Measurements from ENCODE around the gene LAD1. TPM values are rescaled to one million over a fixed set of nuclear protein-coding genes. Genes with fewer than 3 reads are reported as not detected.

Gene LAD1
- total RNA-seq, 3 donors from 2014 or later: 13.1 to 18.0 TPM; not detected in 1

DNA sequence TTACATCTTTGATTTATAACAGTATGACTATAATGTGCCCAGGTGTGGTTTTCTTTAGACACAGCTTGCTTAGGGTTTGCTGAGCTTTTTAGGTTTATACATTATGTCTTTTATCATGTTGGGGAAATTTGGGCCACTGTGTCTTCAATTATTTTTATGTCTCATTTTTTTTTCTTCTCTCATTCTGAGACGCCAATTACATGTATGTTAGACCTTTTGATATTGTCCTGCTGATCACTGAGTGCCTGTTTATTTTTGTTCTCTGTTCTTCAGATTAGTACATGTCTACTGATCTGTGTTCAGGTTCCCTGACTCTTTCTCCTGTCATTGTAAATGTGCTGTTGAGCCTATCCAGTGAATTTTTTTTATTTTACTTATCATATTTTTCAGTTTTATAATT is 57.7 kb downstream of the LAD1 start:
- Histone ChIP-seq H3K27me3 (no peaks in the 10 kb centered on the region), H3K27ac (no peak overlapping the region), H3K4me3 (no peak overlapping the region), H3K4me1 (no peaks in the 10 kb centered on the region), H3K36me3 (no peaks in the 10 kb centered on the region), H3K9me3 (no peaks in the 10 kb centered on the region)
- TF ChIP-seq POLR2A (IDR thresholded peaks at IDR 0.05) (no peak), POLR2AphosphoS5 (IDR thresholded peaks at IDR 0.05) (no peak)
- TF ChIP-seq, protein P1, sequence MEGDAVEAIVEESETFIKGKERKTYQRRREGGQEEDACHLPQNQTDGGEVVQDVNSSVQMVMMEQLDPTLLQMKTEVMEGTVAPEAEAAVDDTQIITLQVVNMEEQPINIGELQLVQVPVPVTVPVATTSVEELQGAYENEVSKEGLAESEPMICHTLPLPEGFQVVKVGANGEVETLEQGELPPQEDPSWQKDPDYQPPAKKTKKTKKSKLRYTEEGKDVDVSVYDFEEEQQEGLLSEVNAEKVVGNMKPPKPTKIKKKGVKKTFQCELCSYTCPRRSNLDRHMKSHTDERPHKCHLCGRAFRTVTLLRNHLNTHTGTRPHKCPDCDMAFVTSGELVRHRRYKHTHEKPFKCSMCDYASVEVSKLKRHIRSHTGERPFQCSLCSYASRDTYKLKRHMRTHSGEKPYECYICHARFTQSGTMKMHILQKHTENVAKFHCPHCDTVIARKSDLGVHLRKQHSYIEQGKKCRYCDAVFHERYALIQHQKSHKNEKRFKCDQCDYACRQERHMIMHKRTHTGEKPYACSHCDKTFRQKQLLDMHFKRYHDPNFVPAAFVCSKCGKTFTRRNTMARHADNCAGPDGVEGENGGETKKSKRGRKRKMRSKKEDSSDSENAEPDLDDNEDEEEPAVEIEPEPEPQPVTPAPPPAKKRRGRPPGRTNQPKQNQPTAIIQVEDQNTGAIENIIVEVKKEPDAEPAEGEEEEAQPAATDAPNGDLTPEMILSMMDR (IDR thresholded peaks at IDR 0.05): no peak
- no peak for DNase-seq (ENCODE audit: low spot score in 2 of 2)
- intact Hi-C loops (cut with DNase I; ENCODE audit: low total_unique reads): loop anchor here (2.0 kb wide), 1 partner anchor 73 kb away; no protein-coding TSS in a partner anchor

DNA sequence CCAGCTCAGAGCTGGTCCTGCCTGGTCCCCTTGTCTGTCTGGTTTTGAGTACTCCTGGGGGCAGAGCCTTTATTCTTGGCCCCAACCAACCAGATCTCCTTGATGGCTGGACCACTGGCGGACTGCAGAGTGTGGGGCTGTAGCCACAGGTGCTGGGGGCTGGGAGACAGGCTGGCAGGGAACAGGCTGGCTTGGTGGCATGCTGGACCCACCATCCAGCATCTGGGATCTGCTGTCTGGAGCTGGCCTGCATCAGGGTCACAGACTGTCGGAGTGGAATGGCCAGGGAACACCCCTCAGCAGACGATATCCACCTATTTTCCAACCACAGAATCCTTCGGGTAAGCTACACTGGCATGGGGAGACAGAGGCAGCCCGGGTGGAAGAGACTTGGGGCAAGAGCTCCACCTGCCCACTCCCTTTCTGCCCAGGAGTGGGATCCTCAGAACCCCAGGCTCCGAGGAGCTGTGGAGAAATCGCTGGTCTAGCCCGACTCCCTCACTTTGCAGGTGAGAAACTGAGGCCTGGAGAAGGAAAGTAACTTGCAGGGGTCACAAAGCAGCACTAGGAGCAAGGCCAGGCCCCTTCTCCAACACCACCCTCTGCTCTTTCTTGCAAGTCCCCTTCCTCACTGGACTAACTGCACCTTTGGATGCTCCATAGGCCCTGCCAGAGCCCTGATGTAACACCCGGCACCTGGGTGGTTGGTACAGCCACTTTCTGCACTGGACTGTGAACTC is 62.2 kb downstream of the LAD1 start:
- no peak overlapping the region for H3K27ac ChIP-seq
- intact Hi-C loops (cut with DNase I; ENCODE audit: low total_unique reads): no loop called here
- H3K36me3 ChIP-seq: no peaks in the 10 kb centered on the region
- TF ChIP-seq POLR2AphosphoS5 (IDR thresholded peaks at IDR 0.05): no peak
- TF ChIP-seq, protein P1 (IDR thresholded peaks at IDR 0.05): no peak
- no peak for TF ChIP-seq POLR2A (IDR thresholded peaks at IDR 0.05)
- H3K9me3 ChIP-seq: no peaks in the 10 kb centered on the region
- H3K27me3 ChIP-seq: no peaks in the 10 kb centered on the region
- no peaks in the 10 kb centered on the region for H3K4me1 ChIP-seq
- DNase-seq (ENCODE audit: low spot score in 2 of 2): no peak
- no peak overlapping the region for H3K4me3 ChIP-seq

GRCh38 chr1:201335901-201336300 is 63.2 kb downstream of the LAD1 start:
- DNase-seq (ENCODE audit: low spot score in 2 of 2): no peak
- H3K4me1 ChIP-seq: no peaks in the 10 kb centered on the region
- H3K9me3 ChIP-seq: no peaks in the 10 kb centered on the region
- TF ChIP-seq, protein P1 (IDR thresholded peaks at IDR 0.05): no peak
- TF ChIP-seq POLR2A (IDR thresholded peaks at IDR 0.05) (no peak), POLR2AphosphoS5 (IDR thresholded peaks at IDR 0.05) (no peak)
- intact Hi-C loops (cut with DNase I; ENCODE audit: low total_unique reads): no loop called here
- H3K36me3 ChIP-seq: no peaks in the 10 kb centered on the region
- H3K27ac ChIP-seq: no peak overlapping the region
- H3K27me3 ChIP-seq: no peaks in the 10 kb centered on the region
- no peak overlapping the region for H3K4me3 ChIP-seq

- H3K9me3 ChIP-seq: no peaks in the 10 kb centered on the region
- TF ChIP-seq, protein P1 (IDR thresholded peaks at IDR 0.05): no peak
- no peak for TF ChIP-seq POLR2AphosphoS5 (IDR thresholded peaks at IDR 0.05)
- TF ChIP-seq POLR2A (IDR thresholded peaks at IDR 0.05): no peak
- H3K36me3 ChIP-seq: no peaks in the 10 kb centered on the region
- peak overlapping the region in 1 of 2 donors; percentile 23 for H3K27ac ChIP-seq
- intact Hi-C loops (cut with DNase I; ENCODE audit: low total_unique reads): no loop called here
- no peaks in the 10 kb centered on the region for H3K27me3 ChIP-seq
- no peak overlapping the region for H3K4me3 ChIP-seq
- H3K4me1 ChIP-seq: no peaks in the 10 kb centered on the region
- no peak for DNase-seq (ENCODE audit: low spot score in 2 of 2)
These were observed 63.8 kb downstream of the LAD1 start for GRCh38 chr1:201335174-201335870.

All from breast epithelium (tissue), 4 donors.